CD4-positive, alpha-beta T cell treated with Interleukin-10 for 1 hour (primary cell): Measurements from ENCODE around the gene CYP2B6.
"Not testable (repeated sequence)": the region's sequence is repeated elsewhere in the genome, so short reads cannot be mapped to it uniquely, and the experiment has no call there.

Source experiments
- DNase-seq: peaks from one replicate; pipeline ENCODE4 v3.0.0-alpha.2; 2020

The CYP2B6 gene

DNA sequence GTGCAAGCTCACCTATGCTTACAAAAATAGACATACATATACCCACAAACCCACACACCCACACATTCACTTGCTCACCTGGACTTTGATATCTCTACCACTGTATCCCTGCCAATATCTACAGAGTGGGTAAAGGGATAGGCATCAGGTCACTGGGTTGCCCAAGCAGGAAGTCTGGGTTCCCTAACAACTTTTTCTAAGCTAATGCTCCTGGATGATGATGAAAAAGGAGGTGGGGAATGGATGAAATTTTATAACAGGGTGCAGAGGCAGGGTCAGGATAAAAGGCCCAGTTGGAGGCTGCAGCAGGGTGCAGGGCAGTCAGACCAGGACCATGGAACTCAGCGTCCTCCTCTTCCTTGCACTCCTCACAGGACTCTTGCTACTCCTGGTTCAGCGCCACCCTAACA, at the start of gene CYP2B6:
CYP2B6 (plus strand) TSS at position 311 of the 410 bp plus-strand sequence; CDS start at position 335, 24 bp downstream.
- DNase-seq: no peak

- DNase-seq: no peak
These were observed 49.4 kb upstream of the CYP2B6 start for GRCh38 chr19:40941481-40942219.

DNA sequence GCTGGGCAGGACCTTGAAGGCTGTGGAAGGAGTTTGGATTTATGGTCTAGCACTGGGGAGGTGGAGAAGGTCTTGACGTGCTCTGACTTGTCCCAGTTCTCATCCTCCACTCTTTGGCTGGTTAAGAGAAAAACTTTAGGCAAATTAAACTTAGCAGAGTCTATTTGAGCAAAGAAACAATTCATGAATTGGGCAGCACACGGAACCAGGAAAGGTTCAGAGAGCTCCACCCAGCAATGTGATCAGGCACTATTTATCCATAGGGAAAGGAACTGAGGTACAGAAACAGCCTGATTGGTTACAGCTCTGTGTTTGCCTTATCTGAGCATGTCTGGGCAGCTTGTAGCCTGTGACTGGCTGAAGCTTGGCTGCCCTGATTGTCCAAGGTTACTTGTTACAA, 45.4 kb upstream of the CYP2B6 start:
- no peak for DNase-seq

- DNase-seq: no peak
These were observed 44.0 kb upstream of the CYP2B6 start for GRCh38 chr19:40947114-40947513.

DNA sequence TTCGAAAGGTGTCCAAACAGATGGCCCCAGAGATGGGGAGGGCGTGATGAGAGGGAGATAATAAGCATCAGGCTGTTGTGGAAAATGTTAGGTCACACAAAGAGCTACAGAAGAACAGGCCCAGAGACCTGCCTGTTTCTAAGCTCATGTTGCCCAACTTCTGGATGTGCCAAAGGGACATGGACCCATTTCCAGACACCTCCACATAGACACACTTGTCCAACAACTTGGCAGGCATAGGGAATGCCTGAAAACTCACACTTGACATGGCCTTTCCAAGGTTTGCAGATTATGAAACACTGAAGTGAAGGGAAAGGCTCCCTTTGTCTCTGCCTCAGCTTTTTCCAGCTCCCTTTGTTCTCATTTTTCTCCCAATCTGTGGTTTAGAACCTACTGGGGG, 43.5 kb upstream of the CYP2B6 start:
- no peak for DNase-seq

DNA sequence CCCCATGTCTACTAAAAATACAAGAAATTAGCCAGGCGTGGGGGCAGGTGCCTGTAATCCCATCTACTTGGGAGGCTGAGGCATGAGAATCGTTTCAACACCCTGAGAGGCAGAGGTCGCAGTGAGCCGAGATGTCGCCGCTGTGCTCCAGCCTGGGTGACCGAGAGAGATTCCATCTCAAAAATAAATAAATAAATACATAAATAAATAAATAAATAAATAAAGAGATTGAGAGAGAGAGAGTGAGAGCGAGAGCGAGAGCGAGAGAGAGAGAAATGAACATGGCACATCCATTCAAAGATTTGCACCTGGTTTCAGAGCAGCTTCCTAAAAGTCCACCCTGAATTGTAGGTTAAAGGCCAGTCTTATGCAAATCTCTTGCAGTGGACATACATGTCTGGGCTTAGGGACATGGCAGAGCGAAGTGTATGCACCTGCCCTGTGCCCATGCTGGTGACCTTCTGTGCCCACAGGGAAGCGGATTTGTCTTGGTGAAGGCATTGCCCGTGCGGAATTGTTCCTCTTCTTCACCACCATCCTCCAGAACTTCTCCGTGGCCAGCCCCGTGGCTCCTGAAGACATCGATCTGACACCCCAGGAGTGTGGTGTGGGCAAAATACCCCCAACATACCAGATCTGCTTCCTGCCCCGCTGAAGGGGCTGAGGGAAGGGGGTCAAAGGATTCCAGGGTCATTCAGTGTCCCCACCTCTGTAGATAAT, 42.3 kb upstream of the CYP2B6 start:
- no peak for DNase-seq

- DNase-seq: no peak
These were observed 36.5 kb upstream of the CYP2B6 start for GRCh38 chr19:40954573-40954972.

- DNase-seq: no peak
These were observed 31.7 kb upstream of the CYP2B6 start for GRCh38 chr19:40959338-40959737.

DNA sequence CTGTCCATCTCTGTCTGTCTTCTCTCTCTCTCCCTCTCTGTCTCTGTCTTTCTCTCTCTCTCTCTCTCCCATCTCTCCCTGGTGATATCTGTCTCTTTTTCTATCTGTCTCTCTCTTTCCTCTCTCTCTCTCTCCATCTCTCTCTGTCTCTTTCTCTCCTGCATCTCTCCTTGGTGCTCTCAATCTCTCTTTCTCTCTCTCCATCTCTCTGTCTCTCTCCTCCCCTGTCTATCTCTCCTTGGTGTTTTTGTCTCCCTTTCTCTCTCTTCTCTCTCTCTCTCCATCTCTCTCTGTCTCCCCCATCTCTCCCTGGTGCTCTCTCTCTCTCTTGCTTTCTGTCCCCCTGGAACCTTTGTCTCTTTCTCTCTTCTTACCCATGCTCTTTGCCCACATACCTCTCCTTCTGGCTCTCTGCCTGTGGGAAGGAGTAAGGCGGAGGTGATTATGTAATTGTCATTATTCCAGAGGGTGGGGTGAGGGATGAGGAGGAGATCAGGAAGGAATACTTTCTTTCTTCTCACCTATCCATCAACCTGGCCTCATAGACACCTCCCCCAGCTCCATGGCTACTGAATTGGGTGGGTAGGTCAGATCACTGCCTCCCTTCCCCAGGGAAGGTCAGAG, 30.9 kb upstream of the CYP2B6 start:
- no peak for DNase-seq

- DNase-seq: no peak
These were observed 30.3 kb upstream of the CYP2B6 start for GRCh38 chr19:40960780-40961179.

GRCh38 chr19:40962460-40962961, 28.6 kb upstream of the CYP2B6 start:
- no peak for DNase-seq

- not testable (repeated sequence) for DNase-seq
These were observed 26.7 kb upstream of the CYP2B6 start for GRCh38 chr19:40964361-40964760.

DNA sequence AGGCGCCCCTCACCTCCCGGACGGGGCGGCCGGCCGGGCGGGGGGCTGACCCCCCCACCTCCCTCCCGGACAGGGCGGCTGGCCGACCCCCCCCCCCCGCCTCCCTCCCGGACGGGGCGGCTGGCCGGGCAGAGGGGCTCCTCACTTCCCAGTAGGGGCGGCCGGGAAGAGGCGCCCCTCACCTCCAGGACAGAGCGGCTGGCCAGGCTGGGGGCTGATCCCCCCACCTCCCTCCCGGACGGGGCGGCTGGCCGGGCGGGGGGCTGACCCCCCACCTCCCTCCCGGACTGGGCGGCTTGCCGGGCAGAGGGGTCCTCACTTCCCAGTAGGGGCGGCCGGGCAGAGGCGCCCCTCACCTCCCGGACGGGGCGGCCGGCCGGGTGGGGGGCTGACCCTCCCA, 25.7 kb upstream of the CYP2B6 start:
- not testable (repeated sequence) for DNase-seq

DNA sequence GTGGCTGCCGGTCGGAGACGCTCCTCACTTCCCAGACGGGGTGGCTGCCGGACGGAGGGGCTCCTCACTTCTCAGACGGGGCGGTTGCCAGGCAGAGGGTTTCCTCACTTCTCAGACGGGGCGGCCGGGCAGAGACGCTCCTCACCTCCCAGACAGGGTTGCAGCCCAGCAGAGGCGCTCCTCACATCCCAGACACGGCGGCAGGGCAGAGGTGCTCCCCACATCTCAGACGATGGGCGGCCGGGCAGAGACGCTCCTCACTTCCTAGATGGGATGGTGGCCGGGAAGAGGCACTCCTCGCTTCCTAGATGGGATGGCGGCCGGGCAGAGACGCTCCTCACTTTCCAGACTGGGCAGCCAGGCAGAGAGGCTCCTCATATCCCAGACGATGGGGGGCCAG, 24.5 kb upstream of the CYP2B6 start:
- not testable (repeated sequence) for DNase-seq

DNA sequence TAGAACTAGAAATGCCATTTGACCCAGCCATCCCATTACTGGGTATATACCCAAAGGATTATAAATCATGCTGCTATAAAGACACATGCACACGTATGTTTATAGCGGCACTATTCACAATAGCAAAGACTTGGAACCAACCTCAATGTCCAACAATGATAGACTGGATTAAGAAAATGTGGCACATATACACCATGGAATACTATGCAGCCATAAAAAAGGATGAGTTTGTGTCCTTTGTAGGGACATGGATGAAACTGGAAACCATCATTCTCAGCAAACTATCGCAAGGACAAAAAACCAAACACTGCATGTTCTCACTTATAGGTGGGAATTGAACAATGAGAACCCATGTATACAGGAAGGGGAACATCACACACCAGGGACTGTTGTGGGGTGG, 23.0 kb upstream of the CYP2B6 start:
- not testable (repeated sequence) for DNase-seq

DNA sequence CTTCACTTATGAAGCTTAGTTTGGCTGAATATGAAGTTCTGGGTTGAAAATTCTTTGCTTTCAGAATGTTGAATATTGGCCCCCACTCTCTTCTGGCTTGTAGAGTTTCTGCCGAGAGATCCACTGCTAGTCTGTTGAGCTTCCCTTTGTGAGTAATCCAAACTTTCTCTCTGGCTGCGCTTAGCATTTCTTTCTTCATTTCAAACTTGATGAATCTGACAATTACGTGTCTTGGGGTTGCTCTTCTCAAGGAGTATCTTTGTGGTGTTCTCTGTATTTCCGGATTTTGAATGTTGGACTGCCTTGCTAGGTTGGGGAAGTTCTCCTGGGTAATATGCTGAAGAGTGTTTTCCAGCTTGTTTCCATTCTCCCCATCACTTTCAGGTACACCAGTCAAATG, 21.4 kb upstream of the CYP2B6 start:
- DNase-seq: peak; percentile 10

DNA sequence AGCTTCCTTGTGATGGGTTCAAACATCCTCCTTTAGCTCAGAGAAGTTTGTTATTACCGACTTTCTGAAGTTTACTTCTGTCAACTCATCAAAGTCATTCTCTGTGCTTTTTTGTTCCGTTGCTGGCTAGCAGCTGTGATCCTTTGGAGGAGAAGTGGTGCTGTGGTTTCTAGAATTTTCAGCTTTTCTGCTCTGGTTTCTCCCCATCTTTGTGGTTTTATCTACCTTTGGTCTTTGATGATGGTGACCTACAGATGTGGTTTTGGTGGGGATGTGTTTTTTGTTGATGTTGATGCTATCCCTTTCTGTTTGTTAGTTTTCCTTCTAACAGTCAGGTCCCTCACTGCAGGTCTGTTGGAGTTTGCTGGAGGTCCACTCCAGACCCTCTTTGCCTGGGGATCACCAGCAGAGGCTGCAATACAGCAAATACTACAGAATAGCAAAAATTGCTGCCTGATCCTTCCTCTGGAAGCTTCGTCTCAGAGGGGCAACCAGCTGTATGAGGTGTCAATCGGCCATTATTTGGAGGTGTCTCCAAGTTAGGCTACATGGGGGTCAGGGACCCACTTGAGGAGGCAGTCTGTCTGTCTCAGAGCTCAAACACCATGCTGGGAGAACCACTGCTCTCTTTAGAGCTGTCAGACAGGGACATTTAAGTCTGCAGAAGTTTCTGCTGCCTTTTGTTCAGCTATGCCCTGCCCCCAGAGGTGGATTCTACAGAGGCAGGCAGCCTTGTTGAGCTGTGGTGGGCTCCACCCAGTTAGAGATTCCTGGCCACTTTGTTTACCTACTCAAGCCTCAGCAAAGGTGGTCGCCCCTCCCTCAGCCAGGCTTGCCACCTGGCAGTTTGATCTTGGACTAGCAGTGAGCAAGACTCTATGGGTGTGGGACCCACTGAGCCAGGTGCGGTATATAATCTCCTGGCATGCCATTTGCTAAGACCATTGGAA, 20.4 kb upstream of the CYP2B6 start:
- DNase-seq: peak; percentile 68

GRCh38 chr19:40974633-40975037, 16.4 kb upstream of the CYP2B6 start:
- DNase-seq: peak; percentile 82

DNA sequence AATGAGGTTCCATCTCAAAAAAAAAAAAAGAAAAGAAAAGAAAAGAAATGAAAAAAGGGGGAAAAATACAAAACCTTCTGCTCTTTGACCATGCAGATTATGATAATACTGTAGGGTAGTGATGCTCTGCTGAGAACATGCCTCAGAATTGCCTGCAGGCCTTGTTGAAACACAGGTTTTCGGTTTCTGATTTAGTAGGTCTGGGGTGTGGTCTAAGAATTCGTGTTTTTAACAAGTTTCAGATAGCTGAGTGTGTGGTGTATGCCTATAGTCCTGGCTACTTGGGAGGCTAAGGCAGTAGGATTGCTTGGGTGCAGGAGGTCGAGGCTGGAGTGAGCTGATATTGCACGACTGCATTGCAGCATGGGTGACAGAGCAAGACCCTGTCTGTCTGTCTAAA, 14.9 kb upstream of the CYP2B6 start:
- no peak for DNase-seq

DNA sequence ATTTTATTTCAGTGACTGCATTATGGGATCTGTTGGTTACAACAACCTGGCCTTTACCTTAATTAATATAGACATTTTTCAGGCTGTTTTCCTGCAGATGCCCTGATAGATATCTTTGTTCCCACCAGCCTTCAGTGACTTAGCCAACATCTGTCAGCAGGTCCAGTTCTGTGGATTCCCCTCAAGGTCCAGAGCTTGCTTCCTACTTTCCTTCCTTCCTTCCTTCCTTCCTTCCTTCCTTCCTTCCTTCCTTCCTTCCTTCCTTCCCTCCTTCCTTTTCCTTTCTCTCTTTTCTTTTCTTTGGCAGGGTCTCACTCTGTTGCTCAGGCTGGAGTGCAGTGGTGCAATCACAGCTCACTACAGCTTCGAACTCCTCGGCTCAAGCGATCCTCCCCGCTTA, 14.4 kb upstream of the CYP2B6 start:
- no peak for DNase-seq

GRCh38 chr19:40979759-40980158, 11.3 kb upstream of the CYP2B6 start:
- DNase-seq: not testable (repeated sequence)

GRCh38 chr19:40980743-40981442, 10.2 kb upstream of the CYP2B6 start:
- DNase-seq: not testable (repeated sequence)
